Nephron (organoid): ENCODE measurements around the gene SORT1.

Source experiments
- H3K27ac Mint-ChIP-seq, 3 experiments: 2 replicates each; pipeline ENCODE4 v1.8.0; 2020; ENCODE audit warnings: mixed read lengths in 3 of 3, mild to moderate bottlenecking in 2 of 3, moderate library complexity in 1 of 3
- H3K27me3 Mint-ChIP-seq: 2 replicates; pipeline ENCODE4 v1.8.0; 2021; ENCODE audit warnings: low read depth, mild to moderate bottlenecking, moderate library complexity, mixed read lengths
- H3K36me3 Mint-ChIP-seq: 2 replicates; pipeline ENCODE4 v1.8.0; 2020; ENCODE audit warnings: low read depth, mixed read lengths
- H3K4me1 Mint-ChIP-seq: 2 replicates; pipeline ENCODE4 v1.8.0; 2020; ENCODE audit warnings: mixed read lengths
- H3K4me3 Mint-ChIP-seq, 3 experiments: 2 replicates each; pipeline ENCODE4 v1.8.0; 2020; ENCODE audit warnings: mild to moderate bottlenecking in 3 of 3, mixed read lengths in 3 of 3, moderate library complexity in 2 of 3
- H3K9me3 Mint-ChIP-seq: 2 replicates; pipeline ENCODE4 v1.8.0; 2020; ENCODE audit warnings: mixed read lengths
- CTCF ChIP-seq, 3 experiments: fragments of 200-600 bp; sonication (generic); IDR thresholded peaks; one replicate each; pipeline ENCODE4 v1.5.0; 2021; ENCODE audit warnings: antibody characterized with exemption in 3 of 3; ENCODE audit not compliant: unreplicated experiment in 3 of 3

The SORT1 gene

DNA sequence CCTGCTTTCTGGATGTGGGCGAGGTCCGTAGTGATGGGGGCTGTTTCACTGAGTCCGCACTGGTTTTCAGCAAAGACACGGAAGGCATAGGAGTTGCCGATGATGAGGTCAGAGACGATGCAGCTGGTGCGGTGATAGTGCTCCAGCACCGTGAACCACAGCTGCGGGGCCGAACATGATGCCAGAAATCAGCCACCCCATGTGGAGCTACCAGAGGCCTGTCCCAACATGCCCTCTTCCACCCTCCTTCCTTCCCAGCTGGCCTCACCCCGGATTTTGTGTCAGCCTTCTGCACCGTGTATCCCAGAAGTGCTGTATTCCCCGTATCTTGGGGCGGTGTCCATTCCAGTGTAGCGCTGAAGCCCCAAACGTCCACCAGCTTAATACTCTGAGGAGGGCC, 100.9 kb downstream of the SORT1 start:
- no peaks in the 10 kb centered on the region for H3K9me3 Mint-ChIP-seq
- H3K27me3 Mint-ChIP-seq: peaks cover 8% of the 10 kb centered on the region
- H3K27ac Mint-ChIP-seq: no peak overlapping the region
- H3K36me3 Mint-ChIP-seq: no peaks in the 10 kb centered on the region
- H3K4me3 Mint-ChIP-seq: no peak overlapping the region
- TF ChIP-seq CTCF (IDR thresholded peaks at IDR 0.05; ENCODE audit: unreplicated experiment in 3 of 3): no peak
- H3K4me1 Mint-ChIP-seq: peaks cover 20% of the 10 kb centered on the region

DNA sequence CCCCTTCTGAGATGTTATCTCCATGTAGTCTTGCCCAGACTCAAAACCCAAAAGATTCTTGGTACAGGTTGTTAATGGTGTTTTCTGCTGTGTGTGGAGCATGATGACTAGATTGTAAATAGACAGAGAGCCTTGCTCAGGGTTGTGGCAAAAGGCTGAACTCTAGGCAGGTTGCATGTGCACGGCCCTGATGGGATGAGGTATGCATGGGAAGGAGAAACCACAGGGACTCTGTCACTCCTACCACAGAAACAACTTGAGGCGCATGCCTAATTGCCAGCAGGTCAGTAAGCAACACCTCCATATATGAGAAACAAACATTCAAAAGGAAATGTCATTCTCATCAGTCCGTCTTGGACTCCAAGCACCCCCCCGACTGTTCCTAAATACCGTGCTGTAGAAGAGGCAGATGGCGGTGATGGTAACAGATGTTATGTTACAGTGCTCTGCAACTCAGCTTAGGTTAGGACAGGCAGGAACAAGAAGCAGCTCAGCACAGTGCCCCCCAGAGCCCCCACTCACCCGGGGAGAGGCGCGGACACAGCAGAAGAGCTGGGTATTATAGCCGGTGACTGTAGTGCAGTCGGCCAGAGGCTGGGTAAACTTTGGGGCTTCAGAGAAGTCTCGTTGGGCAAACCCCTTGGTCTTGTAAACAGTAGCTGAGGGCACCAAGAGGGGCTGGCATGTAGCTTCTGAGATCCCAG, 101.9 kb downstream of the SORT1 start:
- peaks cover 20% of the 10 kb centered on the region for H3K4me1 Mint-ChIP-seq
- no peak overlapping the region for H3K4me3 Mint-ChIP-seq
- peaks cover 8% of the 10 kb centered on the region for H3K27me3 Mint-ChIP-seq
- H3K36me3 Mint-ChIP-seq: no peaks in the 10 kb centered on the region
- no peaks in the 10 kb centered on the region for H3K9me3 Mint-ChIP-seq
- TF ChIP-seq CTCF (IDR thresholded peaks at IDR 0.05; ENCODE audit: unreplicated experiment in 3 of 3): no peak
- no peak overlapping the region for H3K27ac Mint-ChIP-seq

DNA sequence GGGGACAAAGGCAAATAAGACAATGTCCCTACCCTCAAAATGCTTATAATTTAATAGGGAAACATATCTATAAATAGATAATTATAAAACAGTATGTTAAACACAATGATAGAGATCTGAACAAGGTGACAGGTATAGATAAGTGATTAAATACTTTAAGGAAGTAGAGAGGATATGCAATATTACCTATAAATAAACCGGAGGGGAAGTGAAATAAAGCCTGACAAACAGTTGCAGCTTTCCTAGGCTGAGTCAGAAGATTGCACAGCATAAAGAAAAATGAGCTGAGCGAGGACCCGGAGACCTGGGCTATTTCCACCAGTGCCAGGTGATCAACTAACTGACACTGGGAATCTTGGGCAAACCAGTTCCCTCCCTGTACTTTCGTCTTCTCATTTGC, 103.2 kb downstream of the SORT1 start:
- Mint-ChIP-seq H3K27ac (no peak overlapping the region), H3K4me3 (no peak overlapping the region), H3K9me3 (no peaks in the 10 kb centered on the region), H3K36me3 (no peaks in the 10 kb centered on the region), H3K4me1 (peaks cover 15% of the 10 kb centered on the region), H3K27me3 (peaks cover 5% of the 10 kb centered on the region)
- TF ChIP-seq CTCF (IDR thresholded peaks at IDR 0.05; ENCODE audit: unreplicated experiment in 3 of 3): no peak

- Mint-ChIP-seq H3K4me1 (peaks cover under 1% of the 10 kb centered on the region), H3K27me3 (peaks cover 5% of the 10 kb centered on the region), H3K9me3 (no peaks in the 10 kb centered on the region), H3K27ac (no peak overlapping the region), H3K36me3 (no peaks in the 10 kb centered on the region), H3K4me3 (no peak overlapping the region)
- no peak for TF ChIP-seq CTCF (IDR thresholded peaks at IDR 0.05; ENCODE audit: unreplicated experiment in 3 of 3)
These were observed 104.7 kb downstream of the SORT1 start for GRCh38 chr1:109293026-109293425.

DNA sequence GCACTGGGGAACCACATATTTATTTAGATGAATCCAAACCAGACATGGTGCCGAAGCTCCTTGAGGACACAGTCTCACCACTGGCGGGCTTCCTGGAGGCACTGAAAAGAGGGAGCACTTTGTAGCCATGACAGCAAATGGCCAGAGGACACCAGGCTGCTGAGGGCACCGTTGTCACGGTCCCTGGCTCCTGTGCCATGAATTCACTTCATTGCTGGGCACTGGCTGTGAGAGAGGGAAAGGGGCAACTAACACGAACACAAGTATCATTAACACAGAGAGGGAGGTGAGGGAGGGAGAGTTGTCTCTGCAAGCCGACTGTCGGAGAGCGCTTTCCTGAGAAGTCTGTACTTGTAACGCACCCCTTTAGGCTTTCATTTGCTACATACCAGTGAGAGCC, 105.4 kb downstream of the SORT1 start:
- no peaks in the 10 kb centered on the region for H3K36me3 Mint-ChIP-seq
- H3K4me1 Mint-ChIP-seq: no peaks in the 10 kb centered on the region
- no peaks in the 10 kb centered on the region for H3K9me3 Mint-ChIP-seq
- no peak for TF ChIP-seq CTCF (IDR thresholded peaks at IDR 0.05; ENCODE audit: unreplicated experiment in 3 of 3)
- no peak overlapping the region for H3K4me3 Mint-ChIP-seq
- H3K27me3 Mint-ChIP-seq: peaks cover 10% of the 10 kb centered on the region
- H3K27ac Mint-ChIP-seq: no peak overlapping the region

DNA sequence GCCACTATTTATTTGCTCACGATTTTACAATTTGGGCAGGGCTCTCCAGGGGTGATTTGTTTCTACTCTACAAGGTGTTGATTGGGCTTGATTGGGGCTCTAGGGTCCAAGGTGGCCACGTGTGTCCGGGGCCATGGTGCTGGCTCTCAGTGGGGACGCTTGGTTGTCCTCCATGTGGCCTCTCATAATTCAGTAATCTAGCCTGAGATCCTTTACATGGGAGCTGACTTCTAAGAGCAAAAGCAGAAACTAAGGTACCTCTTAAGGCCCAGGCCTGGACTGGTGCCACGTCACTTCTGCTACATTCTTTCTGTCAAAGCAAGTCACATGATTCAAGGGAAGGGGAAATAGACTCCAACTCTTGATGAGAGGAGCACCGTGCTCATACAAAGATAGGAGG, 106.7 kb downstream of the SORT1 start:
- H3K27me3 Mint-ChIP-seq: peaks cover 13% of the 10 kb centered on the region
- TF ChIP-seq CTCF (IDR thresholded peaks at IDR 0.05; ENCODE audit: unreplicated experiment in 3 of 3): no peak

More for the DNA sequence above, 106.7 kb downstream of the SORT1 start:
- no peaks in the 10 kb centered on the region for H3K9me3 Mint-ChIP-seq
- no peaks in the 10 kb centered on the region for H3K4me1 Mint-ChIP-seq
- no peaks in the 10 kb centered on the region for H3K36me3 Mint-ChIP-seq
- H3K4me3 Mint-ChIP-seq: no peak overlapping the region
- no peak overlapping the region for H3K27ac Mint-ChIP-seq
